ENCODE measurements around the gene FUT3.

FUT3 gene

DNA sequence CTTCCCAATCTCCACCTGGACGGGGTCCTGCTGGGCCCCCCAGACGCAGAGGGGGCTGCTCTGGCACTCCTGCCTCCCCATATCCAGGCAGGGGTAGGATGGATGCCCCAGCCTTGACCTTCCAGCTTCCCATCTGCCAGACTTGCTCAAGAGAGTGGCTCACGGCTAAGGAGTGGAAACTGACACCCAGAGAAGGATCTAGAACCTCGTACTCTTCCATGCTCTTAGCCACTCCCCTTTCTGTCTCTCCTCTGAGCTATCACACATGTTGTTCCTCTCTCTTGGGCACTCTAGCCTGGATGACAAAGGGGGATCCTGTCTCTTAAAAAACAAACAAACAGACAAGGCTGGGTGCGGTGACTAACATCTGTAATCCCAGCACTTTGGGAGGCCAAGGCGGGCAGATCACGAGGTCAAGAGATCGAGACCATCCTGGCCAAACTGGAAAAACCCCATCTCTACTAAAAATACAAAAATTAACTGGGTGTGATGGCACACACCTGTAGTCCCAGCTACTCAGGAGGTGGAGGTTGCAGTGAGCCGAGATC, 31.2 kb upstream of the FUT3 start:
- no peaks in the 10 kb centered on the region for H3K79me2 ChIP-seq (ENCODE audit: insufficient read depth, low read length)
- no peak overlapping the region for H3K27ac ChIP-seq (ENCODE audit: low read depth, low read length, poor library complexity, severe bottlenecking)
- H3K9me3 ChIP-seq (ENCODE audit: low read length): no peaks in the 10 kb centered on the region
- H3K9me2 ChIP-seq (ENCODE audit: low read depth, low read length): no peaks in the 10 kb centered on the region
- no peaks in the 10 kb centered on the region for H4K20me1 ChIP-seq (ENCODE audit: insufficient read depth, low read length)
- no peaks in the 10 kb centered on the region for H3K36me3 ChIP-seq (ENCODE audit: insufficient read depth, low read length)
- H2AFZ ChIP-seq (ENCODE audit: low read length): no peak overlapping the region
- H3F3A ChIP-seq (ENCODE audit: insufficient read depth, low read length): no peaks in the 10 kb centered on the region
- TF ChIP-seq EZH2 (IDR thresholded peaks at IDR 0.05; ENCODE audit: borderline replicate concordance, low read length) (no peak), CTCF (IDR thresholded peaks at IDR 0.05; ENCODE audit: low read length) (no peak)
- H3K27me3 ChIP-seq (ENCODE audit: insufficient read depth, low read length): peaks cover 7% of the 10 kb centered on the region; the same call in 1 of the 2 replicates
- H3K9ac ChIP-seq (ENCODE audit: low read length): no peak overlapping the region
- no peak overlapping the region for H3K4me2 ChIP-seq (ENCODE audit: low read length)
- H3K4me1 ChIP-seq (ENCODE audit: insufficient read depth, low read length, severe bottlenecking): no peaks in the 10 kb centered on the region
- no peak overlapping the region for H3K4me3 ChIP-seq (ENCODE audit: low read depth, low read length, poor library complexity, severe bottlenecking)

GRCh38 chr19:5881543-5882299, 30.5 kb upstream of the FUT3 start:
- Histone ChIP-seq H3F3A (ENCODE audit: insufficient read depth, low read length) (no peaks in the 10 kb centered on the region), H2AFZ (ENCODE audit: low read length) (no peak overlapping the region), H3K79me2 (ENCODE audit: insufficient read depth, low read length) (no peaks in the 10 kb centered on the region), H3K4me1 (ENCODE audit: insufficient read depth, low read length, severe bottlenecking) (no peaks in the 10 kb centered on the region), H3K9me2 (ENCODE audit: low read depth, low read length) (no peaks in the 10 kb centered on the region), H3K9me3 (ENCODE audit: low read length) (no peaks in the 10 kb centered on the region), H3K36me3 (ENCODE audit: insufficient read depth, low read length) (no peaks in the 10 kb centered on the region), H3K27me3 (ENCODE audit: insufficient read depth, low read length) (peaks cover 7% of the 10 kb centered on the region; the same call in 1 of the 2 replicates), H3K4me3 (ENCODE audit: low read depth, low read length, poor library complexity, severe bottlenecking) (no peak overlapping the region), H3K4me2 (ENCODE audit: low read length) (no peak overlapping the region), H3K9ac (ENCODE audit: low read length) (no peak overlapping the region), H3K27ac (ENCODE audit: low read depth, low read length, poor library complexity, severe bottlenecking) (no peak overlapping the region), H4K20me1 (ENCODE audit: insufficient read depth, low read length) (no peaks in the 10 kb centered on the region)
- no peak for TF ChIP-seq CTCF (IDR thresholded peaks at IDR 0.05; ENCODE audit: low read length)
- no peak for TF ChIP-seq EZH2 (IDR thresholded peaks at IDR 0.05; ENCODE audit: borderline replicate concordance, low read length)

GRCh38 chr19:5880604-5881078, 29.4 kb upstream of the FUT3 start:
- Histone ChIP-seq H3K27ac (ENCODE audit: low read depth, low read length, poor library complexity, severe bottlenecking) (no peak overlapping the region), H3K9me2 (ENCODE audit: low read depth, low read length) (no peaks in the 10 kb centered on the region), H3K4me2 (ENCODE audit: low read length) (no peak overlapping the region), H4K20me1 (ENCODE audit: insufficient read depth, low read length) (no peaks in the 10 kb centered on the region), H3K4me3 (ENCODE audit: low read depth, low read length, poor library complexity, severe bottlenecking) (no peak overlapping the region), H3K36me3 (ENCODE audit: insufficient read depth, low read length) (no peaks in the 10 kb centered on the region), H3K79me2 (ENCODE audit: insufficient read depth, low read length) (no peaks in the 10 kb centered on the region), H3K27me3 (ENCODE audit: insufficient read depth, low read length) (0 out of 2 replicates have a peak, but pooled peaks cover 4% of the 10 kb centered on the region), H2AFZ (ENCODE audit: low read length) (no peak overlapping the region), H3K9ac (ENCODE audit: low read length) (no peak overlapping the region), H3F3A (ENCODE audit: insufficient read depth, low read length) (no peaks in the 10 kb centered on the region), H3K4me1 (ENCODE audit: insufficient read depth, low read length, severe bottlenecking) (no peaks in the 10 kb centered on the region), H3K9me3 (ENCODE audit: low read length) (no peaks in the 10 kb centered on the region)
- no peak for TF ChIP-seq EZH2 (IDR thresholded peaks at IDR 0.05; ENCODE audit: borderline replicate concordance, low read length)
- no peak for TF ChIP-seq CTCF (IDR thresholded peaks at IDR 0.05; ENCODE audit: low read length)

Measured in OCI-LY1 (cell line).